A673 (cell line): Measurements from ENCODE around the gene ANP32B. TPM values are rescaled to one million over a fixed set of nuclear protein-coding genes. Genes with fewer than 3 reads are reported as not detected.

Experiments
- BruUV-seq: library from RNA; stranded (reverse); fragments of 400-500 nt; replicated peaks from 2 replicates; lab custom pipeline; 2021; lab: Mats Ljungman, UMichigan
- CTCF ChIA-PET: fragments of 300-600 bp; sonication (Branson Sonifier 250); formaldehyde crosslinking; loops from one replicate; lab custom pipeline; 2022; ENCODE audit warnings: antibody characterized with exemption; lab: Charles Lee
- POLR2A ChIA-PET: fragments of 300-600 bp; sonication (Branson Sonifier 250); formaldehyde crosslinking; loops from one replicate; lab custom pipeline; 2022; ENCODE audit warnings: antibody characterized with exemption; ENCODE audit not compliant: low non-redundant PET; lab: Charles Lee
- DNase-seq: peaks from one replicate; pipeline ENCODE4 v3.0.0-alpha.2; 2015; ENCODE audit warnings: low spot score
- H3K27ac ChIP-seq: fragments of 200-600 bp; sonication (generic); 2 replicates; pipeline ENCODE4 v1.5.1; 2016; ENCODE audit warnings: mixed run types, low read depth, mild to moderate bottlenecking, mixed read lengths, antibody characterized with exemption, low read length; ENCODE audit not compliant: poor library complexity, severe bottlenecking
- H3K27me3 ChIP-seq: fragments of 200-600 bp; sonication (generic); replicated peaks from 2 replicates; pipeline ENCODE4 v1.6.1; 2017; ENCODE audit warnings: mixed run types, low read depth, mild to moderate bottlenecking, mixed read lengths, antibody characterized with exemption, low read length; ENCODE audit not compliant: insufficient read depth, poor library complexity
- H3K36me3 ChIP-seq: fragments of 200-600 bp; sonication (generic); 2 replicates; pipeline ENCODE4 v1.6.1; 2016; ENCODE audit warnings: mixed run types, mild to moderate bottlenecking, mixed read lengths, antibody characterized with exemption, low read length; ENCODE audit not compliant: insufficient read depth, poor library complexity, severe bottlenecking
- H3K4me1 ChIP-seq: fragments of 200-600 bp; sonication (generic); 2 replicates; pipeline ENCODE4 v1.6.1; 2017; ENCODE audit warnings: mixed run types, mild to moderate bottlenecking, mixed read lengths, antibody characterized with exemption, low read length; ENCODE audit not compliant: insufficient read depth, poor library complexity, severe bottlenecking
- H3K4me3 ChIP-seq: fragments of 200-600 bp; sonication (generic); 2 replicates; pipeline ENCODE4 v1.5.1; 2016; ENCODE audit warnings: low read depth, mixed run types, mild to moderate bottlenecking, mixed read lengths, low read length; ENCODE audit not compliant: poor library complexity, severe bottlenecking
- H3K9me3 ChIP-seq: fragments of 200-600 bp; sonication (generic); 2 replicates; pipeline ENCODE4 v1.6.1; 2016; ENCODE audit warnings: mixed run types, low read depth, mild to moderate bottlenecking, mixed read lengths, antibody characterized with exemption, low read length; ENCODE audit not compliant: poor library complexity, severe bottlenecking
- CTCF ChIP-seq: fragments of 300-800, 200-600 bp; sonication (generic); conservative IDR thresholded peaks from 2 replicates; pipeline ENCODE4 v1.5.1; 2017; ENCODE audit warnings: low read depth, mild to moderate bottlenecking, antibody characterized with exemption, low read length, moderate library complexity, mixed read lengths
- EZH2 ChIP-seq: fragments of 200-600 bp; sonication (generic); IDR thresholded peaks from 2 replicates; pipeline ENCODE4 v1.6.1; 2017; ENCODE audit warnings: borderline replicate concordance, low read depth, mild to moderate bottlenecking, mixed read lengths, antibody characterized with exemption, low read length; ENCODE audit not compliant: poor library complexity, severe bottlenecking
- intact Hi-C: fragments of 100-400 bp; cut with micrococcal nuclease; formaldehyde crosslinking; loops from one replicate; pipeline ENCODE4 v1.10.0; 2022; ENCODE audit not compliant: unreplicated experiment
- total RNA-seq: library from RNA; stranded (reverse); gene quantifications from 2 replicates; pipeline ENCODE4 v1.2.3, GENCODE V29; 2021

ANP32B gene
- total RNA-seq, 1 experiment from 2014 or later, result 237 TPM

- intact Hi-C loops, result no loop called here
- TF ChIP-seq EZH2, result no peak
- TF ChIP-seq CTCF, result no peak
- no peaks in the 10 kb centered on the region for H3K4me1 ChIP-seq
- no TSS peak for BruUV-seq
- no peak overlapping the region for H3K27ac ChIP-seq
- peaks cover 25% of the 10 kb centered on the region for H3K27me3 ChIP-seq
- H3K36me3 ChIP-seq, result no peaks in the 10 kb centered on the region
- DNase-seq, result no peak
- POLR2A ChIA-PET, result no interaction called here
- CTCF ChIA-PET, result no interaction called here
- no peaks in the 10 kb centered on the region for H3K9me3 ChIP-seq
- H3K4me3 ChIP-seq, result no peak overlapping the region
Observed at GRCh38 chr9:97969014-97969413, 14.1 kb upstream of the ANP32B start.

GRCh38 chr9:97970165-97970564 lies 13.0 kb upstream of the ANP32B start:
- POLR2A ChIA-PET, result no interaction called here
- intact Hi-C loops, result no loop called here
- no TSS peak for BruUV-seq
- peaks cover 21% of the 10 kb centered on the region for H3K27me3 ChIP-seq
- no peak overlapping the region for H3K27ac ChIP-seq
- no peaks in the 10 kb centered on the region for H3K36me3 ChIP-seq
- DNase-seq, result no peak
- CTCF ChIA-PET, result no interaction called here
- no peak for TF ChIP-seq CTCF
- no peaks in the 10 kb centered on the region for H3K4me1 ChIP-seq
- no peaks in the 10 kb centered on the region for H3K9me3 ChIP-seq
- H3K4me3 ChIP-seq, result no peak overlapping the region

- TF ChIP-seq EZH2 (no peak), CTCF (no peak)
- no peak for DNase-seq
- H3K27ac ChIP-seq, result no peak overlapping the region
- no TSS peak for BruUV-seq
- no peaks in the 10 kb centered on the region for H3K9me3 ChIP-seq
- H3K4me1 ChIP-seq, result no peaks in the 10 kb centered on the region
- ChIA-PET POLR2A (no interaction called here), CTCF (no interaction called here)
- intact Hi-C loops, result no loop called here
- H3K36me3 ChIP-seq, result no peaks in the 10 kb centered on the region
- peaks cover 9% of the 10 kb centered on the region for H3K27me3 ChIP-seq
- H3K4me3 ChIP-seq, result no peak overlapping the region
Observed at GRCh38 chr9:97972753-97973152, 10.4 kb upstream of the ANP32B start.
